Activated naive CD4-positive, alpha-beta T cell treated with anti-CD3 and anti-CD28 coated beads for 36 hours (primary cell): ENCODE data around the gene RNF11. TPM values are rescaled to one million over a fixed set of nuclear protein-coding genes. Genes with fewer than 3 reads are reported as not detected.
A peak's percentile ranks its signal among the peaks of the same experiment; 100 is the strongest.

Source experiments
- CTCF ChIA-PET: fragments of 350-600 bp; sonication (Branson Sonifier 250); formaldehyde crosslinking; loops from one replicate; lab custom pipeline; 2021; ENCODE audit warnings: antibody characterized with exemption; lab: Charles Lee
- DNase-seq: peaks from one replicate; pipeline ENCODE4 v3.0.0-alpha.2; 2020
- H3K27ac Mint-ChIP-seq: one replicate; pipeline ENCODE4 v1.8.0; 2021; ENCODE audit warnings: mild to moderate bottlenecking, mixed read lengths
- H3K27me3 Mint-ChIP-seq: one replicate; pipeline ENCODE4 v1.8.0; 2021; ENCODE audit warnings: low read depth, mixed read lengths
- H3K36me3 Mint-ChIP-seq: one replicate; pipeline ENCODE4 v1.8.0; 2021; ENCODE audit warnings: low read depth, mixed read lengths
- H3K4me1 Mint-ChIP-seq: one replicate; pipeline ENCODE4 v1.8.0; 2021; ENCODE audit warnings: low read depth, mixed read lengths
- H3K4me3 Mint-ChIP-seq: one replicate; pipeline ENCODE4 v1.8.0; 2021; ENCODE audit warnings: mild to moderate bottlenecking, moderate library complexity, mixed read lengths
- H3K9me3 Mint-ChIP-seq: one replicate; pipeline ENCODE4 v1.8.0; 2021; ENCODE audit warnings: mixed read lengths
- intact Hi-C: fragments of 100-400 bp; cut with micrococcal nuclease; formaldehyde crosslinking; loops from one replicate; pipeline ENCODE4 v1.15.1; 2023
- total RNA-seq, 2 experiments: library from RNA; stranded (reverse); gene quantifications; one replicate each; pipeline ENCODE4 v1.2.3, GENCODE V29; 2021

The RNF11 gene
- total RNA-seq, 2 experiments from 2014 or later = 14.9 to 17.7 TPM

GRCh38 chr1:51268634-51269033 is 32.6 kb downstream of the RNF11 start:
- H3K9me3 Mint-ChIP-seq = no peaks in the 10 kb centered on the region
- H3K27ac Mint-ChIP-seq = peak overlapping the region; percentile 25
- peaks cover 3% of the 10 kb centered on the region for H3K36me3 Mint-ChIP-seq
- H3K27me3 Mint-ChIP-seq = no peaks in the 10 kb centered on the region
- CTCF ChIA-PET = interaction anchor here (0.9 to 2.7 kb wide), 3 partner anchors 27 to 28 kb away, joined by 3 to 7 read pairs (median 7); no protein-coding TSS in a partner anchor
- peaks cover 36% of the 10 kb centered on the region for H3K4me1 Mint-ChIP-seq
- no peak for DNase-seq
- intact Hi-C loops = no loop called here
- H3K4me3 Mint-ChIP-seq = no peak overlapping the region

DNA sequence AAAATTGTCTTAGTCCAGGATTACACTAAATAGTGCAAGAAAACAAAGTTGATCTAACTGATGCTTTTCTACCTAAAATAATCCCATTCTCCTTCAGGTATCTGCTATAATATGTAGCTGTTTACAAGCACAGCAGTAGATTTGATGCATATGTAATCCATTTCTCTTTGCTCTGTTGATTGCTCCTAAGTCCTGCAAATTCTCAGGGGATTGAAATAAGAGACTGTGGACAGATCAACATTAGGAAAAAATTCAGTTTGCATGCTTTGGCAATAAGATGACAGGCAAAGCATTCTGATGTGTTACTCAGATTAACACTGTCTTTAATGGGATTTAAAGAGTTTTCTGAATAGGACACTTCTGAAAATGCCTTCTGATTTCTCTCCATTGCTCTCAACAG is 34.7 kb downstream of the RNF11 start:
- H3K27ac Mint-ChIP-seq = no peak overlapping the region
- H3K4me1 Mint-ChIP-seq = peaks cover 23% of the 10 kb centered on the region

GRCh38 chr1:51272916-51273315 is 36.8 kb downstream of the RNF11 start:
- Mint-ChIP-seq H3K9me3 (no peaks in the 10 kb centered on the region), H3K27me3 (no peaks in the 10 kb centered on the region), H3K4me3 (no peak overlapping the region), H3K36me3 (peaks cover 3% of the 10 kb centered on the region), H3K4me1 (peaks cover 7% of the 10 kb centered on the region), H3K27ac (no peak overlapping the region)
- CTCF ChIA-PET = interaction anchor here (0.6 kb wide), 1 partner anchor 1471 kb away, joined by 3 read pairs; no protein-coding TSS in a partner anchor
- DNase-seq = no peak
- intact Hi-C loops = no loop called here

More for the DNA sequence above, 34.7 kb downstream of the RNF11 start:
- DNase-seq = no peak
- no peaks in the 10 kb centered on the region for H3K27me3 Mint-ChIP-seq
- no peaks in the 10 kb centered on the region for H3K9me3 Mint-ChIP-seq
- H3K4me3 Mint-ChIP-seq = no peak overlapping the region
- intact Hi-C loops = no loop called here
- CTCF ChIA-PET = interaction anchor here (2.1 kb wide), 1 partner anchor 26 kb away, joined by 7 read pairs; no protein-coding TSS in a partner anchor
- H3K36me3 Mint-ChIP-seq = peaks cover 3% of the 10 kb centered on the region

DNA sequence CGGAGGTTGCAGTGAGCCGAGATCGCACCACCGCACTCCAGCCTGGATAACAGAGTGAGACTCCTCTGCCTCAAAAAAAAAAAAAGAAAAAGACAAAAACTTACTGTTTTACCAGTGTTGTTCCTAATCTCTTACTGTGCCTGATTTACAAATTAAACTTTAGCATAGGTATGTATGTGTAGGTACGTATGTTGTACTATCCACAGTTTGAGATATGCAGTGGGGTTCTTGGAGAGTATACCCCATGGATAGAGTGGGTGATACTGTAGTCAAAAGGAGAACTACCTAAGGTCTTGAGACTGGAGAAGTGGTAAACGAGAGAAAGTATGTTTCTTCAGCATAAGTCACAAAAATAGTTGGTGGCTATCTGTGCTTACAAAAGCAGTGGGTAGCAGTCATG is 38.6 kb downstream of the RNF11 start:
- CTCF ChIA-PET = no interaction called here
- Mint-ChIP-seq H3K27me3 (no peaks in the 10 kb centered on the region), H3K27ac (no peak overlapping the region), H3K9me3 (no peaks in the 10 kb centered on the region), H3K4me3 (no peak overlapping the region), H3K36me3 (peaks cover 3% of the 10 kb centered on the region), H3K4me1 (no peaks in the 10 kb centered on the region)
- no peak for DNase-seq
- intact Hi-C loops = no loop called here

- Mint-ChIP-seq H3K27ac (no peak overlapping the region), H3K9me3 (no peaks in the 10 kb centered on the region), H3K4me1 (no peaks in the 10 kb centered on the region), H3K27me3 (no peaks in the 10 kb centered on the region), H3K36me3 (no peaks in the 10 kb centered on the region), H3K4me3 (no peak overlapping the region)
- intact Hi-C loops = no loop called here
- CTCF ChIA-PET = no interaction called here
- no peak for DNase-seq
Measured at GRCh38 chr1:51276286-51276685, 40.2 kb downstream of the RNF11 start.

DNA sequence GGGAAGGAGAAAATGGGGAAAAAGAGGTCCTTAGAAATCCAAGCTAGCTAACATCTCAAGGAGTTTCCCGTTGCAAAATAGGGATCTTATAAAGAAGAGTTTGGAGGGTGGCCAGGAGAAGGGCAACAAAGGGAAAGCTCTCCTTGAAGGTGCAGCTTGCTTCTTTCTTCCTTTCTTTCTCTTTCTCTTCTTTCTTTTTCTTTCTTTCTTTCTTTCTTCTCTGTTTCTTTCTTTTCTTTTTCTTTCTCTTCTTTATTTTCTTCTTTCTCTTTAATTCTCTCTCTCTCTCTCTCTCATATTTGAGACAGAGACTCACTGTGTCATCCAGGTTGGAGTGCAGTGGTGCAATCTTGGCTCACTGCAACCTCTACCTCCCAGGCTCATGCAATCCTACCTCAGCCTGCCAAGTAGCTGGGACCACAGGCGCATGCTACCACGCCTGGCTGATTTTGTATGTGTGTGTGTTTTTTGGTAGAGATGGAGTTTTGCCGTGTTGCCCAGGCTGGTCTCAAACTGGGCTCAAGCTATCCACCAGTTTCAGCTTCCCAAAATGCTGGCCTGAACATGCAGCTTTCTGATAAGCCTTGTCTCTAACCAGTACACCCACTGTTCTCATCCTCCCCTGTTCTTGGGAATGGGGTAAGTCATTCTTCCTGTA is 44.4 kb downstream of the RNF11 start:
- no peaks in the 10 kb centered on the region for H3K27me3 Mint-ChIP-seq
- no peaks in the 10 kb centered on the region for H3K9me3 Mint-ChIP-seq
- no peak overlapping the region for H3K4me3 Mint-ChIP-seq
- peaks cover 4% of the 10 kb centered on the region for H3K4me1 Mint-ChIP-seq
- no peaks in the 10 kb centered on the region for H3K36me3 Mint-ChIP-seq
- H3K27ac Mint-ChIP-seq = no peak overlapping the region
- intact Hi-C loops = no loop called here
- no peak for DNase-seq
- CTCF ChIA-PET = interaction anchor here (0.6 to 1.3 kb wide), 2 partner anchors 11 to 16 kb away, joined by 4 to 6 read pairs; no protein-coding TSS in a partner anchor

GRCh38 chr1:51281807-51282206 is 45.7 kb downstream of the RNF11 start:
- Mint-ChIP-seq H3K4me1 (peaks cover 4% of the 10 kb centered on the region), H3K9me3 (no peaks in the 10 kb centered on the region), H3K27me3 (no peaks in the 10 kb centered on the region), H3K27ac (no peak overlapping the region), H3K4me3 (no peak overlapping the region), H3K36me3 (no peaks in the 10 kb centered on the region)
- intact Hi-C loops = no loop called here
- no peak for DNase-seq
- CTCF ChIA-PET = interaction anchor here (0.6 kb wide), 1 partner anchor 51 kb away, joined by 4 read pairs; no protein-coding TSS in a partner anchor

DNA sequence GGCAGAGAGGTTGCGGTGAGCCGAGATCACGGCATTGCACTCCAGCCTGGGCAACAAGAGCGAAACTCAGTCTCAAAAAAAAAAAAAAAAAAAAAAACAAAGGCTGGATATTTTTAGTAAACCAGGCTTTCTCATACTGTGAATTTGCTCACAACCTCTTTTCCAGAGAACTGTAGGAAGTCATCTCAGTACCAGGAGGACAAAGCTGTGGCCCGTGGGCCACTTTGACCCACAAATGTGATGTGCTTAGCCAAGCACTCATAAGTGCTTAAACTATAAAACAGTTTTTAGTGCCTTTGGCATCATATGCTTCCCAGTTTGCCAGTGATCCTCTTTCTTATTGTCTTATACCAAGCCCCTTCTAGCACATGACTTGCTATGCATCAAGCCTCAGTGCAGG is 46.5 kb downstream of the RNF11 start:
- Mint-ChIP-seq H3K27me3 (no peaks in the 10 kb centered on the region), H3K9me3 (no peaks in the 10 kb centered on the region), H3K4me1 (peaks cover 4% of the 10 kb centered on the region), H3K36me3 (no peaks in the 10 kb centered on the region), H3K27ac (no peak overlapping the region), H3K4me3 (no peak overlapping the region)
- intact Hi-C loops = no loop called here
- CTCF ChIA-PET = interaction anchor here (0.6 kb wide), 1 partner anchor 52 kb away, joined by 4 read pairs; no protein-coding TSS in a partner anchor
- no peak for DNase-seq

- Mint-ChIP-seq H3K27ac (no peak overlapping the region), H3K4me3 (no peak overlapping the region), H3K27me3 (no peaks in the 10 kb centered on the region), H3K9me3 (no peaks in the 10 kb centered on the region), H3K4me1 (peaks cover 4% of the 10 kb centered on the region), H3K36me3 (no peaks in the 10 kb centered on the region)
- intact Hi-C loops = no loop called here
- CTCF ChIA-PET = interaction anchor here (0.9 kb wide), 1 partner anchor 13 kb away, joined by 4 read pairs; no protein-coding TSS in a partner anchor
- no peak for DNase-seq
Measured at GRCh38 chr1:51283979-51284378, 47.9 kb downstream of the RNF11 start.

- Mint-ChIP-seq H3K9me3 (no peaks in the 10 kb centered on the region), H3K4me3 (no peak overlapping the region), H3K36me3 (no peaks in the 10 kb centered on the region), H3K4me1 (peaks cover 4% of the 10 kb centered on the region), H3K27ac (no peak overlapping the region), H3K27me3 (no peaks in the 10 kb centered on the region)
- CTCF ChIA-PET = no interaction called here
- intact Hi-C loops = no loop called here
- no peak for DNase-seq
Measured at GRCh38 chr1:51284487-51284954, 48.4 kb downstream of the RNF11 start.

DNA sequence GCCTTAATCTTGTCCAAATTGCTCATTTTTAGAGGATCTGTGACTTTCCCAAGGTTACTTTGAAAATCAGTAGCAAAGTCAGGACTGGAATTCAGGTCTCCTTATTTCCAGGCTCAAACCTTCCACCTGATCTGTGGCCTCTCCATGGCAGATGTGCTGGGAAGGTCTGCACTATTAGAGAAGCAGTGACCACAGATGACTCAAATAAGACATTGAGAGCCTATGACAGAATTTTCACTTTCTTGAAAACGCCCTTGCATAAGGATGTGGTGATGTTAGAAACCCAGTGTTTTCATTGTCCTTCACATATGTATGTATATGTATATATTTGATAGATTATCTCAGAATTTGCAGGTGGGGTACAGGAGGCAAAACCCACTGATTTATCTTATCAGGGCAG is 49.0 kb downstream of the RNF11 start:
- DNase-seq = no peak
- Mint-ChIP-seq H3K4me3 (no peak overlapping the region), H3K36me3 (no peaks in the 10 kb centered on the region), H3K27ac (no peak overlapping the region), H3K4me1 (peaks cover 4% of the 10 kb centered on the region), H3K9me3 (no peaks in the 10 kb centered on the region), H3K27me3 (no peaks in the 10 kb centered on the region)
- CTCF ChIA-PET = no interaction called here
- intact Hi-C loops = no loop called here

- Mint-ChIP-seq H3K36me3 (no peaks in the 10 kb centered on the region), H3K9me3 (no peaks in the 10 kb centered on the region), H3K27me3 (no peaks in the 10 kb centered on the region), H3K4me1 (peaks cover 4% of the 10 kb centered on the region), H3K4me3 (no peak overlapping the region), H3K27ac (no peak overlapping the region)
- intact Hi-C loops = no loop called here
- DNase-seq = no peak
- CTCF ChIA-PET = interaction anchor here (2.4 kb wide), 1 partner anchor 9 kb away, joined by 12 read pairs; no protein-coding TSS in a partner anchor
Measured at GRCh38 chr1:51287966-51288365, 51.9 kb downstream of the RNF11 start.

GRCh38 chr1:51288578-51288977 is 52.5 kb downstream of the RNF11 start:
- intact Hi-C loops = no loop called here
- DNase-seq = no peak
- Mint-ChIP-seq H3K4me3 (no peak overlapping the region), H3K4me1 (peaks cover 4% of the 10 kb centered on the region), H3K27ac (no peak overlapping the region), H3K36me3 (no peaks in the 10 kb centered on the region), H3K9me3 (no peaks in the 10 kb centered on the region), H3K27me3 (no peaks in the 10 kb centered on the region)
- CTCF ChIA-PET = interaction anchor here (2.4 kb wide), 1 partner anchor 8 kb away, joined by 12 read pairs; no protein-coding TSS in a partner anchor
